NK-92 (cell line): ENCODE measurements around the gene CACNA1C.
"Not testable (repeated sequence)": the region's sequence is repeated elsewhere in the genome, so short reads cannot be mapped to it uniquely, and the experiment has no call there.

Source experiments
- DNase-seq: peaks from one replicate; lab custom pipeline; 2025; ENCODE audit not compliant: unreplicated experiment; lab: John Stamatoyannopoulos, UW

Gene CACNA1C

DNA sequence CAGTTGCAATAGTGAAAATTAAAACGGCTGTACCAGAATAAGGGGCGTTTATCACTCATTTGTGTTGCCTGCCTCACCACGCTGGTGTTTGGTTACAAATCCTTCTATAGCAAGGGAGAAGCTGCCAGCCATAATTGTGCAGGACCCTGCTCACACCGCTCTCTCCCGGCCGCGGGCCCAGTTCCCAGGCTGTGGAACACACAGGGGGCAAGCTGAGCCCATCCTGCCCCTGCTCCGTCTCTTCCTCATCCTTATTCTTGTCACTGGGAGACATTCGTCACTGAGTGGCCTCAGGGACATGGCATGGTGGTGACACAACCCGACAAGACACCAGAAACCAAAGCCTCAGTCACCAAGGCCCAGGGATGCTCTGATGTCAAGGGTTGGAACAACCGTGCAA, 625.6 kb downstream of the CACNA1C start:
- DNase-seq, result no peak

DNA sequence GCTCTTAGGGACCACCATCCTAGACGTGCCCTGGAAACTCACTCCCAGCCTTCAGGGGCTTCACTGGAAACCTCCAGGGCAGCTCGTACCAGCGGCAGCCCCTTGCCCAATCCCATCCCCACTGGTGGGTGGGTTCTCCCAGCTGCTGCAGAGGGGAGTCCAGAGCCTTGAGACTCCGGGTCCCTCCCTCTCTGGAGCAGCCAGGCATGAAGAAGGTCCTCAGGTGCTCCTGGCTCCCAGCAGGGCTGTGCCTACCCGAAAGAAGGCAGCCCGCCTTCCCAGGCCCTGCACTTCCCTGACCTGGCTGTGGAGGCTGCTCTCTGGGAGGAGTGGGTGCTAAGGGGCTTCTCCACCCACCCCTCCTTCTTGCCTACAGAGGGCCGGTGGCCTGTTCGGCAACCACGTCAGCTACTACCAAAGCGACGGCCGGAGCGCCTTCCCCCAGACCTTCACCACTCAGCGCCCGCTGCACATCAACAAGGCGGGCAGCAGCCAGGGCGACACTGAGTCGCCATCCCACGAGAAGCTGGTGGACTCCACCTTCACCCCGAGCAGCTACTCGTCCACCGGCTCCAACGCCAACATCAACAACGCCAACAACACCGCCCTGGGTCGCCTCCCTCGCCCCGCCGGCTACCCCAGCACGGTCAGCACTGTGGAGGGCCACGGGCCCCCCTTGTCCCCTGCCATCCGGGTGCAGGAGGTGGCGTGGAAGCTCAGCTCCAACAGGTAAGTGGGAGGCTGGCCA, 626.5 kb downstream of the CACNA1C start:
- no peak for DNase-seq

DNA sequence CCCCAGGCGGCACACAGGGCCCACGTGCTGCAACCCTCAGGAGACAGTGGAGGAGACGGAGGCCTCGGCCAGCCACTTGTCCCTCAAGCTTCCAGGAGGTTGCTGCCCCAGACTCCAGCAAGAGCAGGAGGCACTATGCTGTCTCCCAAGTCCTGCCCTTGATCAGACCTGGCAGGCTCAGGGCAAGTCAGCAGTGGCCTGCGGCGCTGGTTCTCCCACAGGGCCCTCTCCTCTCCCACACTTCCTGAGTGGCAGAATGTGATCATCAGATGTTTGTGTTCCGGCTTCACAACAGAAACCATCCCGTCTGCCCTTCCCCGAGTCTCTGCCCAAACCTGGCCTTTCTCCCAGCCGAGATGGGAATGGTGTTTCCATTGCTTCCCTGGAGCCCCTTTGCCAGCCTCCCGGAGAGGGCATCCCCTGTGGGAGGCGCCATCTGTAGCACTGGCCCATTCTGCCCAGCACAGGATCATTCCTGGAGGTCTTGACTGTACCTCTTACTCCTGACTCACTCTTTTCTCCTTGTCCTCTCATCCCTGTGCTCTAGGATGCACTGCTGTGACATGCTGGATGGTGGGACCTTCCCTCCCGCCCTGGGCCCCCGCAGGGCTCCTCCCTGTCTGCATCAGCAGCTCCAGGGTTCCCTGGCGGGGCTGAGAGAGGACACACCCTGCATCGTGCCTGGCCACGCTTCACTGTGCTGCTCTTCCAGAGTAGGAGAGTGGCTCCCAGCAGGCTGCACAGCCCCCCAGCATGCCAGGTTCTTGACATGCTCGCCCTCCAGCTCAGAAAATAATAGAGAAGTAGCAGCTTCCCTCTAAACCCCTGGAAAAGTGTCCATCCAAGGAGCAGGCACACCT, 627.3 kb downstream of the CACNA1C start:
- DNase-seq, result no peak

- no peak for DNase-seq
Observed at GRCh38 chr12:2680676-2681039, 627.9 kb downstream of the CACNA1C start.

DNA sequence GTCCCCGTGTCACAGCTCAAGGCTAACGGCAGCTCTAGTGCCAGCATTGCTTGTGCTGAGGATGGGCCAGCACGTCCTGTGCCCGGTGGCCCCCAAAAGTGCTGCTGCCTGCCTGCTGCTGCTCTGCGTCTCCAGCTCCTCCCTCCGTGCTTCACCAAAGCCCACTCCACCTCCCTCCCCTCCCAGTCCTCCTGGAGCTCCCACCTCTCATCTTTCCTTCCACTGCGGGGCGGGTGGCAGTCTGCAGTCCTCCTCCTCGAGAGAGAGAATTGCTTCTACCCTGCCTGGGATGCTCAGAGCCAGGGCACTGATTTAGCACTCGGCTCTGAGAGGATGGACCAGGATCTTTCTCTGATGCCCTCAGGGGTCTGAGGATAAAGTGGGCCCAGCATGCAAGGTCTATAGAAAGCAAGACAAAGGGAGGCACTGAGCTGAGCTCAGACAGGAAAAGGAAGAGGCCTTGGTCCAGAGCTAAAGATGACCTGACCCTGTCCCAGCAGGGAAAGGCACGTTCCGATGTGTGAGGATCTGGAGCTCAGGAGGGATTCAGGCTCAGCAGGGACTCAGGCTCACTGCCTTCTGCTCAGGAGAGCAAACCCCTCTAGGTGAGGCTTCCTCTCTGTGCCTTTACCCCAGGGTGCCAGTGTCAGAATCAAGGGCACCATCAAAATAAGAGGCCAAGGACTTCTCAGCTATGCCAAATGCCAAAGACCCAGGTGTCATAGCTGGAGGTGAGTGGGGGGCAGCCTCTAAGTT, 628.8 kb downstream of the CACNA1C start:
- DNase-seq, result no peak

DNA sequence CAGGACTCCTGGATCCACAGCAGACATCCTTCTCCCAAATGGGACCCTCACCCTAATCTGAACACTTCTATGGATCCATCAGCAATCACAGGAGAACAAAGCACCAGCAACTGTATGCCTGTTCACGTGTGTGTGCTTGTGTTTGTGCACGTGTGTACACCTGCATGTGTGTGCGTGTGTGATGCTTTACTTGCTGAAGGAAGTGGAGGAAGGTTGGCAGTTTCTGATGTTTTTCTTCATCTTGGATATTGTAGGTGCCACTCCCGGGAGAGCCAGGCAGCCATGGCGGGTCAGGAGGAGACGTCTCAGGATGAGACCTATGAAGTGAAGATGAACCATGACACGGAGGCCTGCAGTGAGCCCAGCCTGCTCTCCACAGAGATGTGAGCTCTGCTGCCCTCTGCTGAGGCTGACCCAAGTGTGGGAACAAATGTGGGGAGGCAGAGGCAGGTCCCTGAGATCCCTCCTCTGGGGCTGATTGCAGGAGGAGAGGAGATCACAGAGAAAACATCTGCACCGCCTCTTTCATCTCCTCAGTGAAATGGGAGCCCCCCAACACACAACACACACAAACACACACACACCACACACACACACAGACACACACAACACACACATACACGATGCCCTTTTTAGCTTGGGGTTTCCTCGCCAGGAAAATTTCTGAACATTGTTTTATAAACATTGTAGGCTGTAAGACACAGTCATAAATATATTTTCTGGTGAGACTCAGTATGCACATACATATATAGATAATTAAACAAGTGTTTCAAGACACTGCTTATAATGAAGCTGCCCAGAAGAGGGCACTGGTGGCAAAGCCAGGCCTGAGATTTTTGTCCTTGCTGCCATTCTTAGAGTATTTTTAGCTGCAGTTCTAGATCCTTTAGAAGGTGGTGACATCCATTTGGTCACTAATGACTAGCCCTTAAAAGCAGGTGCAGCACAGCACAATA, 629.8 kb downstream of the CACNA1C start:
- no peak for DNase-seq

DNA sequence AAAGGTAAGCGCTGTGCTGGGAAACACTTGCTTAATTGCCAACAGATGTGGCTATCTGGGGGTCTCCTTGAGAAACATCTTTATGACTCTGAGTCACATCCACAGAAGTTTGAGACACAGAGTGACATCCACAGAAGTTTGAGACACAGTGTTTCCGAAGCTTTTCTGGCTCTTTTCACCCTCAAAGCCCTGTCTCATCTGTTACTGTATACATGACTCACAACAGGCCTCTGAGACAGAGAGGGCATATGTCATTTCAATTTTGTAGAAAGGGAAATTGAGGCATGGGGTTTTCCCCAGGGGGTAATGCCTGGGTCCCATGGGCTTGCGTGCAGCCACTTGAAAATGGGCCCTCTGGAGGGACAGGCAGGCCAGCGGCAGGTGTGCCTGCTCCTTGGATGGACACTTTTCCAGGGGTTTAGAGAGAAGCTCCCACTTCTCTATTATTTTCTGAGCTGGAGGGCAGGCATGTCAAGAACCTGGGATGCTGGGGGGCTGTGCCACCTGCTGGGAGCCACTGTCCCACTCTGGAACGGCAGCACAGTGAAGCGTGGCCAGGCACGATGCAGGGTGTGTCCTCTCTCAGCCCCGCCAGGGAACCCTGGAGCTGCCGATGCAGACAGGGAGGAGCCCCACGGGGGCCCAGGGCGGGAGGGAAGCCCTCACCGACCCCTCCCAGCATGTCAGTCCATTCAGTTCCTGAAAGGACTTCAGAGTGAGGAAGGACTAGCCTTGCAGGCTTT, 630.7 kb downstream of the CACNA1C start:
- no peak for DNase-seq

GRCh38 chr12:2684026-2684325, 631.2 kb downstream of the CACNA1C start:
- DNase-seq, result not testable (repeated sequence)

- not testable (repeated sequence) for DNase-seq
Observed at GRCh38 chr12:2685620-2686279, 633.0 kb downstream of the CACNA1C start.

DNA sequence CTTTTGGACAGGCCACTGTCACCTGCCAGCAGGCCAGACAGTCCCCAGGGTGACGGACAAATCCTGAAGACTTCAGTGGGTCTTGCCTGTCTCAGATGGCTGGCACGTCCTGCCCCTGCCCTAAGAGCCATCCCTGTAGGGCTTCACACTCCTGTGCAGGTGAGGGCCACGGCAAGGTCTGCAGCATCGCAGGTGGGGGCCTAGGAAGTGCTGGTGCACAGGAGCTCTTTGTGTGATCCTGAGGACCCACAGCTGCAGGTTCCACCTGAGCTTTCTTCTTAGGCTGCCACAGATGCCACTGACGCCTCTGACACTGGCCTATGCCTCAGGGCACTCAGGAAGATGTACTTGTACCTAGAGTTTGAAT, 633.5 kb downstream of the CACNA1C start:
- DNase-seq, result no peak

GRCh38 chr12:2687058-2687457, 634.3 kb downstream of the CACNA1C start:
- DNase-seq, result no peak

DNA sequence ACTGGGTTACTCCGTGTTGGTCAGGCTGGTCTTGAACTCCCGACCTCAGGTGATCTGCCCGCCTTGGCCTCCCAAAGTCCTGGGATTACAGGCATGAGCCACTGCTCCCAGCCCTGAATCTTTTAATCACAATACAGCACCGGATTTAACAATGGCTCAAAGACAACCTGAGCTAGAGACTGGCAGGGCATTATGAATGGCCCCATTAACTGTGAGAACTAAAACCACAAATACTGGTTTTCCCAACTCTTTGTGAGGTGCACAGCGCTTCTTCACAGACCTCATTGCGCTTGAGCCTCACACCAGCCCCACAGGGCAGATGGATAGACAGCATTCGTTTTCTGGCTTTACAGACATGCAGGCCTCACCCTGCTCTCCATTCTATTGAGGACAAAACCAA, 634.9 kb downstream of the CACNA1C start:
- DNase-seq, result no peak

DNA sequence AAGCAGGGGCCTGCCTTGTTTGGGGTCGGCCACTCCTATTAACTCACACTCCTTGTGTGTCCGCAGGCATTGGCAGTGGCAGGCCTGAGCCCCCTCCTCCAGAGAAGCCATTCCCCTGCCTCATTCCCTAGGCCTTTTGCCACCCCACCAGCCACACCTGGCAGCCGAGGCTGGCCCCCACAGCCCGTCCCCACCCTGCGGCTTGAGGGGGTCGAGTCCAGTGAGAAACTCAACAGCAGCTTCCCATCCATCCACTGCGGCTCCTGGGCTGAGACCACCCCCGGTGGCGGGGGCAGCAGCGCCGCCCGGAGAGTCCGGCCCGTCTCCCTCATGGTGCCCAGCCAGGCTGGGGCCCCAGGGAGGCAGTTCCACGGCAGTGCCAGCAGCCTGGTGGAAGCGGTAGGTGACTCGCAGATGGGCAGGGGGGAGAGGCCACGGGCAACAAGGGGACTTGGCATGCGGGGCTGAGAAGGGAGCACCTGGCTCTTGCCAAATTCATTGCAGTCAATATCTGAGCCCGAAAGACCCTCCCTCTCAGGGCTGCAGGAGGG, 635.7 kb downstream of the CACNA1C start:
- DNase-seq, result no peak

- no peak for DNase-seq
Observed at GRCh38 chr12:2689393-2689792, 636.6 kb downstream of the CACNA1C start.

DNA sequence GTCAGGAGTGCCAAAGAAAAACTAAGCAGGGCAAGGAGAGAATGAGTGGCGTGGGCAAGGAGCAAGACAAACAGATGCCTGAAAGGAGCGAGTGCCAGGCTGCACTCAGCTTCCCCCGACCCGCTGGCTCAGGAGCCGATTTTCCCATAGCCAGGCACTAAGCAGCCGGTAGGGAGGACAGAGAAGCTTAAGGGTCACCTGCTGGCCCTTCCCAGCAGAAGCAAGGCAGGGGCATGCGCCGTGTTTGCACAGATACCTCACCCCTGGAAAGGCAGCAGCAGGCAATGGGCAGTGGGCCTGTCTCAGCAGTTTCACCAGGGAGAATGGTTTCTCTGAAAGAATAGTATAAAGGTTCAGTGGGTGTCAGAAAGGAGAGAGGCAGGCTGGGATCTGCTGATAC, 637.1 kb downstream of the CACNA1C start:
- DNase-seq, result no peak

GRCh38 chr12:2690348-2691005, 637.7 kb downstream of the CACNA1C start:
- no peak for DNase-seq

DNA sequence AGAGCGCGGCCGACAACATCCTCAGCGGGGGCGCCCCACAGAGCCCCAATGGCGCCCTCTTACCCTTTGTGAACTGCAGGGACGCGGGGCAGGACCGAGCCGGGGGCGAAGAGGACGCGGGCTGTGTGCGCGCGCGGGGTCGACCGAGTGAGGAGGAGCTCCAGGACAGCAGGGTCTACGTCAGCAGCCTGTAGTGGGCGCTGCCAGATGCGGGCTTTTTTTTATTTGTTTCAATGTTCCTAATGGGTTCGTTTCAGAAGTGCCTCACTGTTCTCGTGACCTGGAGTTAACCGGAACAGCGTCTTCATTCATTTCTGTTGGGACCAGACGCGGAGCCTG, 638.2 kb downstream of the CACNA1C start:
- DNase-seq, result no peak

DNA sequence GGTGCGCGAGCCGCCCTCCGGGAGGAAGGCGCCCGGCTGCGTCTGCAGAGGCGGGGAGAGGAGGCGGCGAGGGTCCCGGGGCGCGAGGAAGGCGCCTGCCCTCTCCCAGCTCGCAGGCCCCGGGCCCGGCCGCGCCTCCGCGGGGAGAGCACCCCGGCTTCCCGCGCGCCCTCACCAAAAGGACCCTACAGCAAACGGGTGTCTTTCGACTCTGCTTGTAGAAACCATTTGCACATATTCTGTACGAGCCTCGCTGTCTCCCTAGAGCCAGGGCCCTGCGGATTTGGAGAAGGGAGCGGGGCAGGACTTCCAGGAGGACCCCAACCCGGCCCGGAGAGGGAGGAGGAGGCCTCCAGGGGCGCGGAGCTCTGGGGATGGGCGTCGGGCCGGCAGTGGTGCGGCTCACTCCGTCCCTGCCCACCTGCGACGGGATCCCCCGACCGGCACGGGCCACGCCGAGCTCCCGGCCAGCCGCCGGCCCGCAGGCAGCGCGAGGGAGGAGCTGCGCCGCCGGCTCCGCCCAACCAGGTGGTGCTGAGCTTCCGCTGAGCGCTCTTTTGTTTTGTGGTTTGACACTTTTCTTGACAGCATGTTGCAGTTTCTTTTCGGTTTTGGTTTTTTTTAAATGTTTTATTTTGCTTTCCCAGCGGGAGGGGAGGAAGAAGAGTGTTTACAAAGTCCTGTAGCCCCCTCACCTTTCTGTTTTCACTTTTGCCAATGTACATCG, 638.7 kb downstream of the CACNA1C start:
- DNase-seq, result no peak
